ENCODE measurements around the gene ARHGAP44. TPM values are rescaled to one million over a fixed set of nuclear protein-coding genes. Genes with fewer than 3 reads are reported as not detected.

ARHGAP44 gene
- total and polyA plus RNA-seq, 2 of the 13 experiments (the other 11 are each of a cell fraction or from before 2014, with no cell fraction given): 0.79 to 3.1 TPM

GRCh38 chr17:12806630-12807029, 17.3 kb downstream of the ARHGAP44 start:
- Histone ChIP-seq H3K36me3 (replicated peaks in 1 of 2; ENCODE audit: control insufficient read depth in 1 of 2, insufficient read depth in 2 of 2, low read length in 2 of 2) (no peaks in the 10 kb centered on the region), H3K9ac (ENCODE audit: insufficient read depth, low read depth, low read length) (no peak overlapping the region), H4K20me1 (ENCODE audit: insufficient read depth, low read length) (no peaks in the 10 kb centered on the region), H3K79me2 (ENCODE audit: insufficient read depth, low read length) (no peaks in the 10 kb centered on the region), H3K27ac (ENCODE audit: extremely low read length, insufficient read depth, low read length) (no peak overlapping the region), H3K4me1 (ENCODE audit: insufficient read depth, low read length) (no peaks in the 10 kb centered on the region), H3K9me3 (ENCODE audit: low read length) (peaks cover 34% of the 10 kb centered on the region), H2AFZ (ENCODE audit: low read length) (no peak overlapping the region), H3K27me3 (ENCODE audit: control insufficient read depth in 1 of 2, insufficient read depth in 2 of 2, low read length in 2 of 2) (no peaks in the 10 kb centered on the region), H3K4me2 (ENCODE audit: low read depth, low read length) (no peak overlapping the region), H3K4me3 (replicated peaks in 1 of 3; ENCODE audit: insufficient read depth in 1 of 3, low read depth in 2 of 3, low read length in 3 of 3) (no peak overlapping the region)
- 40% methylated on average over 1 of the region's 1 CpG for WGBS (ENCODE audit: low lambda C conversion rate)
- DNase-seq (ENCODE audit: low spot score) (no peak), ATAC-seq (no peak), FAIRE-seq (no peak)
- in situ Hi-C loops (cut with HindIII; ENCODE audit: extremely low pct_ligation_motif_present, low pct_unique_long_range_greater_than_20kb) (no loop called here), intact Hi-C loops (cut with micrococcal nuclease; ENCODE audit: unreplicated experiment) (no loop called here)
- POLR2A ChIA-PET: no interaction called here
- CTCF ChIA-PET (ENCODE audit: low intra/inter-chr PET ratio, low total read pairs): no interaction called here
- BruUV-seq (replicated peaks): no TSS peak
- no peak for TF ChIP-seq TCF7L2 (IDR thresholded peaks at IDR 0.05; ENCODE audit: low read depth, low read length)
- no peak for TF ChIP-seq MED13 (CRISPR knock-in tag; IDR thresholded peaks at IDR 0.05)
- TF ChIP-seq, protein P1, sequence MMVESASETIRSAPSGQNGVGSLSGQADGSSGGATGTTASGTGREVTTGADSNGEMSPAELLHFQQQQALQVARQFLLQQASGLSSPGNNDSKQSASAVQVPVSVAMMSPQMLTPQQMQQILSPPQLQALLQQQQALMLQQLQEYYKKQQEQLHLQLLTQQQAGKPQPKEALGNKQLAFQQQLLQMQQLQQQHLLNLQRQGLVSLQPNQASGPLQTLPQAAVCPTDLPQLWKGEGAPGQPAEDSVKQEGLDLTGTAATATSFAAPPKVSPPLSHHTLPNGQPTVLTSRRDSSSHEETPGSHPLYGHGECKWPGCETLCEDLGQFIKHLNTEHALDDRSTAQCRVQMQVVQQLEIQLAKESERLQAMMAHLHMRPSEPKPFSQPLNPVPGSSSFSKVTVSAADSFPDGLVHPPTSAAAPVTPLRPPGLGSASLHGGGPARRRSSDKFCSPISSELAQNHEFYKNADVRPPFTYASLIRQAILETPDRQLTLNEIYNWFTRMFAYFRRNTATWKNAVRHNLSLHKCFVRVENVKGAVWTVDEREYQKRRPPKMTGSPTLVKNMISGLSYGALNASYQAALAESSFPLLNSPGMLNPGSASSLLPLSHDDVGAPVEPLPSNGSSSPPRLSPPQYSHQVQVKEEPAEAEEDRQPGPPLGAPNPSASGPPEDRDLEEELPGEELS (CRISPR knock-in tag; IDR thresholded peaks at IDR 0.05): no peak
- TF ChIP-seq, protein P2, sequence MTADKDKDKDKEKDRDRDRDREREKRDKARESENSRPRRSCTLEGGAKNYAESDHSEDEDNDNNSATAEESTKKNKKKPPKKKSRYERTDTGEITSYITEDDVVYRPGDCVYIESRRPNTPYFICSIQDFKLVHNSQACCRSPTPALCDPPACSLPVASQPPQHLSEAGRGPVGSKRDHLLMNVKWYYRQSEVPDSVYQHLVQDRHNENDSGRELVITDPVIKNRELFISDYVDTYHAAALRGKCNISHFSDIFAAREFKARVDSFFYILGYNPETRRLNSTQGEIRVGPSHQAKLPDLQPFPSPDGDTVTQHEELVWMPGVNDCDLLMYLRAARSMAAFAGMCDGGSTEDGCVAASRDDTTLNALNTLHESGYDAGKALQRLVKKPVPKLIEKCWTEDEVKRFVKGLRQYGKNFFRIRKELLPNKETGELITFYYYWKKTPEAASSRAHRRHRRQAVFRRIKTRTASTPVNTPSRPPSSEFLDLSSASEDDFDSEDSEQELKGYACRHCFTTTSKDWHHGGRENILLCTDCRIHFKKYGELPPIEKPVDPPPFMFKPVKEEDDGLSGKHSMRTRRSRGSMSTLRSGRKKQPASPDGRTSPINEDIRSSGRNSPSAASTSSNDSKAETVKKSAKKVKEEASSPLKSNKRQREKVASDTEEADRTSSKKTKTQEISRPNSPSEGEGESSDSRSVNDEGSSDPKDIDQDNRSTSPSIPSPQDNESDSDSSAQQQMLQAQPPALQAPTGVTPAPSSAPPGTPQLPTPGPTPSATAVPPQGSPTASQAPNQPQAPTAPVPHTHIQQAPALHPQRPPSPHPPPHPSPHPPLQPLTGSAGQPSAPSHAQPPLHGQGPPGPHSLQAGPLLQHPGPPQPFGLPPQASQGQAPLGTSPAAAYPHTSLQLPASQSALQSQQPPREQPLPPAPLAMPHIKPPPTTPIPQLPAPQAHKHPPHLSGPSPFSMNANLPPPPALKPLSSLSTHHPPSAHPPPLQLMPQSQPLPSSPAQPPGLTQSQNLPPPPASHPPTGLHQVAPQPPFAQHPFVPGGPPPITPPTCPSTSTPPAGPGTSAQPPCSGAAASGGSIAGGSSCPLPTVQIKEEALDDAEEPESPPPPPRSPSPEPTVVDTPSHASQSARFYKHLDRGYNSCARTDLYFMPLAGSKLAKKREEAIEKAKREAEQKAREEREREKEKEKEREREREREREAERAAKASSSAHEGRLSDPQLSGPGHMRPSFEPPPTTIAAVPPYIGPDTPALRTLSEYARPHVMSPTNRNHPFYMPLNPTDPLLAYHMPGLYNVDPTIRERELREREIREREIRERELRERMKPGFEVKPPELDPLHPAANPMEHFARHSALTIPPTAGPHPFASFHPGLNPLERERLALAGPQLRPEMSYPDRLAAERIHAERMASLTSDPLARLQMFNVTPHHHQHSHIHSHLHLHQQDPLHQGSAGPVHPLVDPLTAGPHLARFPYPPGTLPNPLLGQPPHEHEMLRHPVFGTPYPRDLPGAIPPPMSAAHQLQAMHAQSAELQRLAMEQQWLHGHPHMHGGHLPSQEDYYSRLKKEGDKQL (CRISPR knock-in tag; IDR thresholded peaks at IDR 0.05; ENCODE audit: low read depth): no peak
- TF ChIP-seq CREB1 (IDR thresholded peaks at IDR 0.05): no peak
- no peak for TF ChIP-seq CREB1 (CRISPR knock-in tag; IDR thresholded peaks at IDR 0.05)
- no peak for TF ChIP-seq ELF3 (CRISPR knock-in tag; IDR thresholded peaks at IDR 0.05)
- no peak for TF ChIP-seq HOXA3 (CRISPR knock-in tag; IDR thresholded peaks at IDR 0.05)
- TF ChIP-seq FOXA3 (CRISPR knock-in tag; IDR thresholded peaks at IDR 0.05): no peak
- TF ChIP-seq ISL2 (CRISPR knock-in tag; IDR thresholded peaks at IDR 0.05): no peak
- no peak for TF ChIP-seq SP2 (CRISPR knock-in tag; IDR thresholded peaks at IDR 0.05)
- TF ChIP-seq ZNF646 (CRISPR knock-in tag; IDR thresholded peaks at IDR 0.05): no peak

All from HepG2 (cell line).